GM18498 (cell line): ENCODE results near the gene HFE.
"Not testable (repeated sequence)": the region's sequence is repeated elsewhere in the genome, so short reads cannot be mapped to it uniquely, and the experiment has no call there.

Experiments
- ATAC-seq: cut with Tn5 transposase; IDR thresholded peaks from one replicate; pipeline ENCODE4 v1.9.1; 2021; ENCODE audit warnings: mild to moderate bottlenecking, moderate library complexity; ENCODE audit not compliant: unreplicated experiment

HFE gene

GRCh38 chr6:26105842-26106241 lies 18.6 kb downstream of the HFE start:
- no peak for ATAC-seq

GRCh38 chr6:26107935-26108334 lies 20.7 kb downstream of the HFE start:
- no peak for ATAC-seq

GRCh38 chr6:26109772-26110171 lies 22.5 kb downstream of the HFE start:
- ATAC-seq, result no peak

GRCh38 chr6:26113570-26113969 lies 26.3 kb downstream of the HFE start:
- ATAC-seq, result no peak

- ATAC-seq, result no peak
These were observed 28.0 kb downstream of the HFE start for GRCh38 chr6:26115226-26115625.

- no peak for ATAC-seq
These were observed 29.0 kb downstream of the HFE start for GRCh38 chr6:26116267-26116666.

GRCh38 chr6:26118999-26119398 lies 31.8 kb downstream of the HFE start:
- no peak for ATAC-seq

- ATAC-seq, result not testable (repeated sequence)
These were observed 32.9 kb downstream of the HFE start for GRCh38 chr6:26120115-26120514.

GRCh38 chr6:26120807-26121140 lies 33.5 kb downstream of the HFE start:
- no peak for ATAC-seq

- ATAC-seq, result no peak
These were observed 34.1 kb downstream of the HFE start for GRCh38 chr6:26121141-26122004.

GRCh38 chr6:26122005-26122388 lies 34.8 kb downstream of the HFE start:
- no peak for ATAC-seq

- no peak for ATAC-seq
These were observed 35.2 kb downstream of the HFE start for GRCh38 chr6:26122402-26122792.

- ATAC-seq, result peak; percentile 63
These were observed 35.8 kb downstream of the HFE start for GRCh38 chr6:26122793-26123674.

GRCh38 chr6:26123675-26123946 lies 36.4 kb downstream of the HFE start:
- ATAC-seq, result no peak

GRCh38 chr6:26123947-26124780 lies 36.9 kb downstream of the HFE start:
- ATAC-seq, result peak; percentile 78

- ATAC-seq, result no peak
These were observed 37.8 kb downstream of the HFE start for GRCh38 chr6:26124781-26125685.

- no peak for ATAC-seq
These were observed 39.4 kb downstream of the HFE start for GRCh38 chr6:26126394-26127235.

- ATAC-seq, result no peak
These were observed 41.0 kb downstream of the HFE start for GRCh38 chr6:26128013-26128771.

- ATAC-seq, result no peak
These were observed 42.4 kb downstream of the HFE start for GRCh38 chr6:26129656-26130055.
